HepG2 (cell line): Measurements from ENCODE around the gene SAMD5. TPM values are rescaled to one million over a fixed set of nuclear protein-coding genes. Genes with fewer than 3 reads are reported as not detected.

Experiments used
- ATAC-seq: fragments of 200-7000 bp; cut with Tn5 transposase; 3 replicates; pipeline ENCODE4 v1.9.1; 2020; ENCODE audit warnings: mild to moderate bottlenecking, moderate library complexity
- BruUV-seq: library from RNA; stranded (reverse); fragments of 400-500 nt; replicated peaks from 2 replicates; lab custom pipeline; 2021; lab: Mats Ljungman, UMichigan
- CTCF ChIA-PET: fragments of 300-600 bp; formaldehyde crosslinking; extraction: SDS; loops from one replicate; lab custom pipeline; 2021; ENCODE audit warnings: low total read pairs, inconsistent platforms, low intra/inter-chr PET ratio; lab: Yijun Ruan, JAX
- POLR2A ChIA-PET: fragments of 350-600 bp; sonication (Branson Sonifier 250); formaldehyde crosslinking; loops from one replicate; lab custom pipeline; 2020; ENCODE audit warnings: antibody characterized with exemption, inconsistent platforms; lab: Yijun Ruan, JAX
- DNase-seq: peaks from one replicate; pipeline ENCODE4 v3.0.0-alpha.2; 2015; ENCODE audit warnings: low spot score
- FAIRE-seq: peaks from 3 replicates; lab custom pipeline; 2011; peaks lifted over from hg19 to GRCh38; lab: Jason Lieb, UNC
- H2AFZ ChIP-seq: one replicate; pipeline ENCODE4 v1.6.1; 2011; ENCODE audit warnings: low read length, inconsistent platforms
- H3K27ac ChIP-seq: fragments of 300-600 bp; 3 replicates; pipeline ENCODE4 v1.8.0; 2011; ENCODE audit warnings: mixed run types, mild to moderate bottlenecking, mixed read lengths, low read length, inconsistent platforms; ENCODE audit not compliant: insufficient read depth; ENCODE audit errors: extremely low read length
- H3K27me3 ChIP-seq, 2 experiments: fragments of 200-600 bp in 1 of 2; 2 replicates in 1 of 2; 3 replicates in 1 of 2; pipeline versions ENCODE4 v1.6.0 to v1.8.0; 2011; ENCODE audit warnings: low read length in 2 of 2, mild to moderate bottlenecking in 2 of 2, moderate library complexity in 2 of 2, inconsistent platforms in 1 of 2; ENCODE audit not compliant: insufficient read depth in 2 of 2, control insufficient read depth in 1 of 2
- H3K36me3 ChIP-seq, 2 experiments: fragments of 200-600 bp in 1 of 2; replicated peaks in 1 of 2; 2 replicates in 1 of 2; 3 replicates in 1 of 2; pipeline versions ENCODE4 v1.5.1 to v1.8.0; 2011; ENCODE audit warnings: low read length in 2 of 2, inconsistent platforms in 1 of 2; ENCODE audit not compliant: insufficient read depth in 2 of 2, control insufficient read depth in 1 of 2
- H3K4me1 ChIP-seq: 2 replicates; pipeline ENCODE4 v1.5.1; 2012; ENCODE audit warnings: low read length, inconsistent platforms; ENCODE audit not compliant: insufficient read depth
- H3K4me2 ChIP-seq: 2 replicates; pipeline ENCODE4 v1.6.0; 2011; ENCODE audit warnings: low read depth, low read length, inconsistent platforms
- H3K4me3 ChIP-seq, 3 experiments: fragments of 200-600 bp in 1 of 3; sonication (generic), shearing (Covaris generic) in 1 of 3; replicated peaks in 1 of 3; 2 replicates each; pipeline ENCODE4 v1.5.1; 2011 to 2016; ENCODE audit warnings: low read length in 3 of 3, inconsistent platforms in 2 of 3, low read depth in 2 of 3, mild to moderate bottlenecking in 2 of 3, control low read depth in 1 of 3, mixed read lengths in 1 of 3; ENCODE audit not compliant: insufficient read depth in 1 of 3
- H3K79me2 ChIP-seq: one replicate; pipeline ENCODE4 v1.6.1; 2011; ENCODE audit warnings: low read length, inconsistent platforms; ENCODE audit not compliant: insufficient read depth
- H3K9ac ChIP-seq: 2 replicates; pipeline ENCODE4 v1.6.0; 2011; ENCODE audit warnings: mild to moderate bottlenecking, low read depth, low read length, inconsistent platforms; ENCODE audit not compliant: insufficient read depth
- H3K9me3 ChIP-seq: 2 replicates; pipeline ENCODE4 v1.5.1; 2012; ENCODE audit warnings: mild to moderate bottlenecking, low read length
- H4K20me1 ChIP-seq: 2 replicates; pipeline ENCODE4 v1.6.0; 2011; ENCODE audit warnings: inconsistent platforms, mild to moderate bottlenecking, low read length, moderate library complexity; ENCODE audit not compliant: insufficient read depth
- ATRX ChIP-seq: sonication (generic); formaldehyde crosslinking; IDR thresholded peaks from 2 replicates; pipeline ENCODE4 v1.4.0; 2020; ENCODE audit warnings: missing genetic modification reagents, borderline replicate concordance
- HHEX ChIP-seq: IDR thresholded peaks from 2 replicates; pipeline ENCODE4 v1.6.1; 2016; ENCODE audit warnings: control low read depth
- MTA1 ChIP-seq: sonication (generic); formaldehyde crosslinking; IDR thresholded peaks from 2 replicates; pipeline ENCODE4 v1.4.0; 2020; ENCODE audit warnings: missing genetic modification reagents, mild to moderate bottlenecking, borderline replicate concordance
- NONO ChIP-seq, 2 experiments: fragments of 450-650 bp in 1 of 2; sonication (generic) in 1 of 2; formaldehyde crosslinking in 1 of 2; IDR thresholded peaks in 1 of 2; conservative IDR thresholded peaks in 1 of 2; 2 replicates each; pipeline versions ENCODE4 v1.6.1 to v1.8.0; 2017 to 2022; ENCODE audit warnings: mild to moderate bottlenecking in 1 of 2, missing genetic modification reagents in 1 of 2, moderate library complexity in 1 of 2
- STAG1 ChIP-seq: sonication (generic); formaldehyde crosslinking; IDR thresholded peaks from 2 replicates; pipeline ENCODE4 v1.4.0; 2020; ENCODE audit warnings: missing genetic modification reagents
- TRAFD1 ChIP-seq: sonication (generic); formaldehyde crosslinking; IDR thresholded peaks from 2 replicates; pipeline ENCODE4 v1.5.1; 2020; ENCODE audit warnings: missing genetic modification reagents, mild to moderate bottlenecking, borderline replicate concordance
- ZMAT5 ChIP-seq: sonication (generic); formaldehyde crosslinking; IDR thresholded peaks from 2 replicates; pipeline ENCODE4 v1.5.0; 2020; ENCODE audit warnings: mild to moderate bottlenecking, low read depth, missing genetic modification reagents, borderline replicate concordance
- ZNF383 ChIP-seq: sonication (generic); formaldehyde crosslinking; IDR thresholded peaks from 2 replicates; pipeline ENCODE4 v1.4.0; 2020; ENCODE audit warnings: missing genetic modification reagents, mild to moderate bottlenecking, borderline replicate concordance
- ZNF557 ChIP-seq: sonication (generic); formaldehyde crosslinking; IDR thresholded peaks from 2 replicates; pipeline ENCODE4 v1.4.0; 2020; ENCODE audit warnings: missing genetic modification reagents
- WGBS: methylation state at CpG from one replicate; pipeline ENCODE4 v1.1.6; 2017; ENCODE audit warnings: low lambda C conversion rate; 5-methylcytosine and 5-hydroxymethylcytosine counted together
- in situ Hi-C: cut with HindIII; loops from 2 replicates; pipeline ENCODE4 v1.10.0; 2017; ENCODE audit warnings: low pct_unique_long_range_greater_than_20kb; ENCODE audit not compliant: extremely low pct_ligation_motif_present
- intact Hi-C: fragments of 100-400 bp; cut with micrococcal nuclease; formaldehyde crosslinking; loops from one replicate; pipeline ENCODE4 v1.10.0; 2022; ENCODE audit not compliant: unreplicated experiment
- polyA plus RNA-seq, 8 experiments: library from polyadenylated mRNA; depleted of rRNA in 3 of 8; stranded (reverse) in 7 of 8; unstranded in 1 of 8; fragments of >200 nt; fragmentation: Illumina TruSeq in 4 of 8; extraction: Trizol in 4 of 8; gene quantifications; 2 replicates each; pipeline versions ENCODE4 v1.2.1 to v1.2.3, GENCODE V29; 2011 to 2016; ENCODE audit warnings: low read depth in 4 of 8, missing spikeins in 1 of 8, mixed read lengths in 1 of 8; ENCODE audit not compliant: insufficient read depth in 1 of 8
- total RNA-seq, 5 experiments: library from RNA; depleted of rRNA; stranded (reverse); fragments of >200 nt; fragmentation: Illumina TruSeq; extraction: Trizol; gene quantifications; 2 replicates each; pipeline ENCODE4 v1.2.3, GENCODE V29; 2016; ENCODE audit warnings: low read depth in 1 of 5
- TF ChIP-seq, protein P1 (sequence below): sonication (generic); formaldehyde crosslinking; IDR thresholded peaks from 2 replicates; pipeline ENCODE4 v1.4.0; 2020; ENCODE audit warnings: mild to moderate bottlenecking, missing genetic modification reagents

Gene SAMD5
- total and polyA plus RNA-seq, 2 of the 13 experiments (the other 11 are each of a cell fraction or from before 2014, with no cell fraction given) = 0.02 to 0.07 TPM

GRCh38 chr6:147514831-147515230, 6.3 kb downstream of the SAMD5 start (continued):
- TF ChIP-seq MTA1 (CRISPR knock-in tag) (no peak), HHEX (CRISPR knock-in tag) (no peak), ZNF557 (CRISPR knock-in tag) (no peak), STAG1 (CRISPR knock-in tag) (no peak), ZNF383 (CRISPR knock-in tag) (no peak), ATRX (CRISPR knock-in tag) (no peak), ZMAT5 (no peak)
- TF ChIP-seq, protein P1, sequence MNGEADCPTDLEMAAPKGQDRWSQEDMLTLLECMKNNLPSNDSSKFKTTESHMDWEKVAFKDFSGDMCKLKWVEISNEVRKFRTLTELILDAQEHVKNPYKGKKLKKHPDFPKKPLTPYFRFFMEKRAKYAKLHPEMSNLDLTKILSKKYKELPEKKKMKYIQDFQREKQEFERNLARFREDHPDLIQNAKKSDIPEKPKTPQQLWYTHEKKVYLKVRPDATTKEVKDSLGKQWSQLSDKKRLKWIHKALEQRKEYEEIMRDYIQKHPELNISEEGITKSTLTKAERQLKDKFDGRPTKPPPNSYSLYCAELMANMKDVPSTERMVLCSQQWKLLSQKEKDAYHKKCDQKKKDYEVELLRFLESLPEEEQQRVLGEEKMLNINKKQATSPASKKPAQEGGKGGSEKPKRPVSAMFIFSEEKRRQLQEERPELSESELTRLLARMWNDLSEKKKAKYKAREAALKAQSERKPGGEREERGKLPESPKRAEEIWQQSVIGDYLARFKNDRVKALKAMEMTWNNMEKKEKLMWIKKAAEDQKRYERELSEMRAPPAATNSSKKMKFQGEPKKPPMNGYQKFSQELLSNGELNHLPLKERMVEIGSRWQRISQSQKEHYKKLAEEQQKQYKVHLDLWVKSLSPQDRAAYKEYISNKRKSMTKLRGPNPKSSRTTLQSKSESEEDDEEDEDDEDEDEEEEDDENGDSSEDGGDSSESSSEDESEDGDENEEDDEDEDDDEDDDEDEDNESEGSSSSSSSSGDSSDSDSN = no peak
- TF ChIP-seq, all 625 proteins: peak for 0

DNA sequence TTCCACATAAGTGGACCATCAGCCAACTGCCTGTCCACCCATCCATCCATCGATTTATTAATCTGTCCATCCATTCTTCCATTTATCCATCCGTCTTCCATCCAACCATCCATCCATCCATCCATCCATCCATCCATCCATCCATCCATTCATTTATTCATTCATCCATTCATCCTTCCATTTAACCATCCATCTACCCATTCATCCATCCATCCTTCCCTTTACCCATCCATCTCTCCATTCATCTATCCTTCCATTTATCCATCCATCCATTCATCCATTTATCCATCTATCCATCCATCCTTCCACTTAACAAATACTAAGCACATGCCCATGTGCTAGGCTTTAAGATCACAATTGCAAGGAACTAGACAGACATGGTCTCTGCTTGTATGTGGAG, 6.8 kb downstream of the SAMD5 start:
- Histone ChIP-seq H2AFZ (no peak overlapping the region), H4K20me1 (no peaks in the 10 kb centered on the region), H3K27me3 (peaks cover 1 to 8% of the 10 kb centered on the region in 2 experiments; a peak in 3 of 5 replicates), H3K36me3 (no peaks in the 10 kb centered on the region), H3K4me3 (no peak overlapping the region), H3K9ac (no peak overlapping the region), H3K79me2 (no peaks in the 10 kb centered on the region), H3K9me3 (no peaks in the 10 kb centered on the region), H3K27ac (no peak overlapping the region), H3K4me2 (no peak overlapping the region), H3K4me1 (peaks cover 9% of the 10 kb centered on the region)
- FAIRE-seq (no peak), ATAC-seq (no peak), DNase-seq (no peak)
- CTCF ChIA-PET = no interaction called here
- POLR2A ChIA-PET = no interaction called here
- in situ Hi-C loops (no loop called here), intact Hi-C loops (no loop called here)
- BruUV-seq = no TSS peak
- 1% methylated on average over 2 of the region's 2 CpGs for WGBS
- TF ChIP-seq TRAFD1 = no peak
- TF ChIP-seq NONO (IDR thresholded peaks at IDR 0.05) = peak; percentile 68; the same call in 1 of the 2 replicates
- no peak for TF ChIP-seq NONO (CRISPR knock-in tag; conservative IDR thresholded peaks at IDR 0.05)
